Measurements from ENCODE around the gene CDK7.

DNA sequence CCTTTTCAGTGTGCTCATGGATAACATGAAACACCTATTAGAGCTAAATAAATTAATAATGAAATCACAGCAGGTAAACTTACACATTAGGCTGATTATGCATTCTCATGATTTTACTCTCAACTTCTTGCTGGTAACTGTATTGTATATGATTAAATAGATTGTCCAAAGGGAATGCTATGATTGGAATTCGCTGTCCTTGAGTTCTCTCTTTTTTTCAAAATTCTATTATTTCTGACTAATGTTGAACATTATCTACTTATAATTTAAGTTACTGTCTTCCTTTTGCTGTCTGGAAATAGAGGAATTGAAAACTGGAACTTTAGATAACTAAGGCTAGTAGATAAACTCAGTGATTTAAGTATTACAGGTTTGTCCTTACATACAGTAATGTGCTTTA is 32.2 kb upstream of the CDK7 start:
- TF ChIP-seq, protein P1, sequence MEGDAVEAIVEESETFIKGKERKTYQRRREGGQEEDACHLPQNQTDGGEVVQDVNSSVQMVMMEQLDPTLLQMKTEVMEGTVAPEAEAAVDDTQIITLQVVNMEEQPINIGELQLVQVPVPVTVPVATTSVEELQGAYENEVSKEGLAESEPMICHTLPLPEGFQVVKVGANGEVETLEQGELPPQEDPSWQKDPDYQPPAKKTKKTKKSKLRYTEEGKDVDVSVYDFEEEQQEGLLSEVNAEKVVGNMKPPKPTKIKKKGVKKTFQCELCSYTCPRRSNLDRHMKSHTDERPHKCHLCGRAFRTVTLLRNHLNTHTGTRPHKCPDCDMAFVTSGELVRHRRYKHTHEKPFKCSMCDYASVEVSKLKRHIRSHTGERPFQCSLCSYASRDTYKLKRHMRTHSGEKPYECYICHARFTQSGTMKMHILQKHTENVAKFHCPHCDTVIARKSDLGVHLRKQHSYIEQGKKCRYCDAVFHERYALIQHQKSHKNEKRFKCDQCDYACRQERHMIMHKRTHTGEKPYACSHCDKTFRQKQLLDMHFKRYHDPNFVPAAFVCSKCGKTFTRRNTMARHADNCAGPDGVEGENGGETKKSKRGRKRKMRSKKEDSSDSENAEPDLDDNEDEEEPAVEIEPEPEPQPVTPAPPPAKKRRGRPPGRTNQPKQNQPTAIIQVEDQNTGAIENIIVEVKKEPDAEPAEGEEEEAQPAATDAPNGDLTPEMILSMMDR (IDR thresholded peaks at IDR 0.05; ENCODE audit: low read depth, low read length, poor library complexity, severe bottlenecking), result no peak
- TF ChIP-seq EZH2phosphoT487 (IDR thresholded peaks at IDR 0.05; ENCODE audit: borderline replicate concordance, low read length), result no peak
